Measurements from ENCODE around the gene FAM210B.

Gene FAM210B

GRCh38 chr20:56373942-56374341 lies 15.2 kb downstream of the FAM210B start:
- H3K27ac ChIP-seq, result no peak overlapping the region
- TF ChIP-seq CTCF (conservative IDR thresholded peaks at IDR 0.05), result no peak

- TF ChIP-seq CTCF (conservative IDR thresholded peaks at IDR 0.05), result no peak
- H3K27ac ChIP-seq, result no peak overlapping the region; the same call in 1 of the 2 replicates
Observed at GRCh38 chr20:56376331-56376730, 17.6 kb downstream of the FAM210B start.

GRCh38 chr20:56378386-56378785 lies 19.6 kb downstream of the FAM210B start:
- TF ChIP-seq CTCF (conservative IDR thresholded peaks at IDR 0.05), result no peak
- H3K27ac ChIP-seq, result no peak overlapping the region

GRCh38 chr20:56380375-56380774 lies 21.6 kb downstream of the FAM210B start:
- peak overlapping the region; percentile 80 for H3K27ac ChIP-seq
- no peak for TF ChIP-seq CTCF (conservative IDR thresholded peaks at IDR 0.05)

GRCh38 chr20:56381501-56381900 lies 22.7 kb downstream of the FAM210B start:
- TF ChIP-seq CTCF (conservative IDR thresholded peaks at IDR 0.05), result no peak
- H3K27ac ChIP-seq, result peak overlapping the region; percentile 80

GRCh38 chr20:56382696-56383095 lies 23.9 kb downstream of the FAM210B start:
- H3K27ac ChIP-seq, result peak overlapping the region; percentile 80
- TF ChIP-seq CTCF (conservative IDR thresholded peaks at IDR 0.05), result no peak

- peak overlapping the region; percentile 80 for H3K27ac ChIP-seq
- no peak for TF ChIP-seq CTCF (conservative IDR thresholded peaks at IDR 0.05)
Observed at GRCh38 chr20:56383334-56383733, 24.6 kb downstream of the FAM210B start.

GRCh38 chr20:56385130-56385529 lies 26.4 kb downstream of the FAM210B start:
- TF ChIP-seq CTCF (conservative IDR thresholded peaks at IDR 0.05), result no peak
- H3K27ac ChIP-seq, result no peak overlapping the region

All from VCaP (cell line).